Aorta (tissue), 5 donors: ENCODE data around the gene EGFL7. TPM values are rescaled to one million over a fixed set of nuclear protein-coding genes. Genes with fewer than 3 reads are reported as not detected.

ENCODE experiments used
- ATAC-seq: fragments of 200-7000 bp; cut with Tn5 transposase; one replicate; pipeline ENCODE4 v1.9.1; 2022; ENCODE audit warnings: moderate library complexity; ENCODE audit not compliant: low FRiP score
- DNase-seq, 2 donors: peaks; one replicate each; pipeline ENCODE4 v3.0.0-alpha.2; 2020
- H3K27ac ChIP-seq, 2 donors: one replicate each; pipeline ENCODE4 v1.5.1; 2013; ENCODE audit warnings: low read length in 2 of 2, mild to moderate bottlenecking in 2 of 2, moderate library complexity in 2 of 2, control low read depth in 1 of 2, inconsistent platforms in 1 of 2, low read depth in 1 of 2
- H3K27me3 ChIP-seq, 2 donors: one replicate each; pipeline ENCODE4 v1.6.1; 2013; ENCODE audit warnings: control low read depth in 1 of 2, low read length in 1 of 2, mild to moderate bottlenecking in 1 of 2, moderate library complexity in 1 of 2; ENCODE audit not compliant: insufficient read depth in 2 of 2, control insufficient read depth in 1 of 2
- H3K36me3 ChIP-seq, 2 donors: one replicate each; pipeline ENCODE4 v1.6.1; 2013; ENCODE audit warnings: control low read depth in 1 of 2, low read length in 1 of 2, mild to moderate bottlenecking in 1 of 2; ENCODE audit not compliant: insufficient read depth in 2 of 2, control insufficient read depth in 1 of 2
- H3K4me1 ChIP-seq, 2 donors: one replicate each; pipeline ENCODE4 v1.6.1; 2013; ENCODE audit warnings: low read length in 2 of 2, control low read depth in 1 of 2, mild to moderate bottlenecking in 1 of 2, moderate library complexity in 1 of 2; ENCODE audit not compliant: insufficient read depth in 2 of 2, control insufficient read depth in 1 of 2
- H3K4me3 ChIP-seq, 2 donors: one replicate each; pipeline ENCODE4 v1.5.1; 2013; ENCODE audit warnings: low read length in 2 of 2, control low read depth in 1 of 2, mild to moderate bottlenecking in 1 of 2
- H3K9me3 ChIP-seq: one replicate; pipeline ENCODE4 v1.6.1; 2013; ENCODE audit warnings: mild to moderate bottlenecking, low read length; ENCODE audit not compliant: control insufficient read depth
- WGBS, 2 donors: extraction: QIAGEN DNeasy Blood & Tissue Kit; methylation state at CpG; one replicate each; pipeline ENCODE4 v1.1.7; 2013; 5-methylcytosine and 5-hydroxymethylcytosine counted together
- intact Hi-C, 2 donors: fragments of 100-400 bp; cut with DNase I; formaldehyde crosslinking; loops; one replicate each; pipeline versions ENCODE4 v1.14.2 to v1.15.0; 2022
- polyA plus RNA-seq, 2 donors: library from polyadenylated mRNA; stranded (reverse); fragments of 200-250 nt; gene quantifications; one replicate each; pipeline ENCODE4 v1.2.3, GENCODE V29; 2013
- total RNA-seq, 2 donors: library from RNA; stranded (reverse); fragmentation: NEBNext Ultra II Directional; extraction: Animal tissue kit (Norgen Biotek cat#: 25700); gene quantifications; one replicate each; pipeline ENCODE4 v1.2.1, GENCODE V29; 2021
- donor health status: healthy with polysubstance abuse.
- donor health status: Bipolar disorder and iron deficiency.
- donor health status: DM: no; HTN: no; CAD: no.
- donor health status: DM: no; HTN: no; CAD: no.
- donor health status: DM: yes; HTN: yes; CAD: no.

The EGFL7 gene
- total and polyA plus RNA-seq, 4 donors, result 13.1 to 308 (median 55.3) TPM

GRCh38 chr9:136617746-136618579 is 44.8 kb upstream of the EGFL7 start:
- Histone ChIP-seq H3K9me3 (no peaks in the 10 kb centered on the region), H3K36me3 (no peaks in the 10 kb centered on the region), H3K27me3 (no peaks in the 10 kb centered on the region), H3K4me1 (no peaks in the 10 kb centered on the region), H3K27ac (no peak overlapping the region), H3K4me3 (no peak overlapping the region)
- ATAC-seq, result no peak
- no peak for DNase-seq
- 91 to 94% methylated on average over 26 of the region's 26 CpGs for WGBS, 2 donors
- intact Hi-C loops, result no loop called here

- 72% methylated on average over 27 of the region's 27 CpGs for WGBS, 2 donors
- Histone ChIP-seq H3K4me1 (no peaks in the 10 kb centered on the region), H3K27me3 (no peaks in the 10 kb centered on the region), H3K9me3 (no peaks in the 10 kb centered on the region), H3K36me3 (no peaks in the 10 kb centered on the region), H3K27ac (no peak overlapping the region), H3K4me3 (no peak overlapping the region)
- ATAC-seq (no peak), DNase-seq (peak in 1 of 2 donors; percentile 75)
- intact Hi-C loops, result no loop called here
These were observed 43.9 kb upstream of the EGFL7 start for GRCh38 chr9:136618580-136619547.

- intact Hi-C loops, result no loop called here
- ATAC-seq (peak; percentile 28), DNase-seq (peak; percentile 87 to 91)
- H3K4me1 ChIP-seq, result no peaks in the 10 kb centered on the region
- no peaks in the 10 kb centered on the region for H3K36me3 ChIP-seq
- 90 to 91% methylated on average over 26 of the region's 26 CpGs for WGBS, 2 donors
- no peaks in the 10 kb centered on the region for H3K9me3 ChIP-seq
- H3K27me3 ChIP-seq, result no peaks in the 10 kb centered on the region
- no peak overlapping the region for H3K4me3 ChIP-seq
- H3K27ac ChIP-seq, result no peak overlapping the region
These were observed 42.8 kb upstream of the EGFL7 start for GRCh38 chr9:136619742-136620440.

GRCh38 chr9:136620441-136621018 is 42.2 kb upstream of the EGFL7 start:
- 92 to 95% methylated on average over 22 to 29 of the region's 29 CpGs for WGBS, 2 donors
- no peak overlapping the region for H3K27ac ChIP-seq
- H3K27me3 ChIP-seq, result no peaks in the 10 kb centered on the region
- ATAC-seq (no peak), DNase-seq (no peak)
- H3K4me3 ChIP-seq, result no peak overlapping the region
- H3K9me3 ChIP-seq, result no peaks in the 10 kb centered on the region
- no peaks in the 10 kb centered on the region for H3K4me1 ChIP-seq
- no peaks in the 10 kb centered on the region for H3K36me3 ChIP-seq
- intact Hi-C loops, result no loop called here

- no peak for ATAC-seq
These were observed 41.5 kb upstream of the EGFL7 start for GRCh38 chr9:136621019-136621733.

GRCh38 chr9:136621734-136622093 is 41.0 kb upstream of the EGFL7 start:
- no peak overlapping the region for H3K4me3 ChIP-seq

More at GRCh38 chr9:136621019-136621733, 41.5 kb upstream of the EGFL7 start:
- H3K27me3 ChIP-seq, result no peaks in the 10 kb centered on the region
- intact Hi-C loops, result no loop called here
- no peaks in the 10 kb centered on the region for H3K36me3 ChIP-seq
- H3K4me3 ChIP-seq, result no peak overlapping the region
- no peak for DNase-seq
- H3K9me3 ChIP-seq, result no peaks in the 10 kb centered on the region
- no peaks in the 10 kb centered on the region for H3K4me1 ChIP-seq
- WGBS, 2 donors, result 86 to 88% methylated on average over 33 to 34 of the region's 34 CpGs
- no peak overlapping the region for H3K27ac ChIP-seq

GRCh38 chr9:136622538-136622948 is 40.2 kb upstream of the EGFL7 start:
- ATAC-seq (no peak), DNase-seq (no peak)
- Histone ChIP-seq H3K4me1 (no peaks in the 10 kb centered on the region), H3K4me3 (no peak overlapping the region), H3K36me3 (no peaks in the 10 kb centered on the region), H3K27ac (no peak overlapping the region), H3K9me3 (no peaks in the 10 kb centered on the region), H3K27me3 (no peaks in the 10 kb centered on the region)
- intact Hi-C loops, result no loop called here
- WGBS, 2 donors, result 92 to 93% methylated on average over 15 to 16 of the region's 16 CpGs

More at GRCh38 chr9:136621734-136622093, 41.0 kb upstream of the EGFL7 start:
- Histone ChIP-seq H3K27ac (no peak overlapping the region), H3K4me1 (no peaks in the 10 kb centered on the region), H3K27me3 (no peaks in the 10 kb centered on the region), H3K9me3 (no peaks in the 10 kb centered on the region), H3K36me3 (no peaks in the 10 kb centered on the region)
- DNase-seq (no peak), ATAC-seq (no peak)
- WGBS, 2 donors, result 90% methylated on average over 6 to 10 of the region's 10 CpGs
- intact Hi-C loops, result no loop called here
